ENCODE data around the gene MAN1C1.

MAN1C1 gene

GRCh38 chr1:25817840-25818501 lies 201.4 kb downstream of the MAN1C1 start:
- DNase-seq (ENCODE audit: low read depth) = no peak

- no peak for DNase-seq (ENCODE audit: low read depth)
Observed at GRCh38 chr1:25818569-25818968, 202.0 kb downstream of the MAN1C1 start.

- no peak for DNase-seq (ENCODE audit: low read depth)
Observed at GRCh38 chr1:25819491-25820246, 203.1 kb downstream of the MAN1C1 start, which contains the start of gene MTFR1L. Gene MTFR1L, plus strand, starts transcription at chr1:25819954. Its CDS starts 3,151 bp downstream, at chr1:25823105.

GRCh38 chr1:25820247-25821111 lies 203.9 kb downstream of the MAN1C1 start:
- no peak for DNase-seq (ENCODE audit: low read depth)

- no peak for DNase-seq (ENCODE audit: low read depth)
Observed at GRCh38 chr1:25821112-25821476, 204.5 kb downstream of the MAN1C1 start.

- DNase-seq (ENCODE audit: low read depth) = no peak
Observed at GRCh38 chr1:25821630-25822091, 205.1 kb downstream of the MAN1C1 start.

- no peak for DNase-seq (ENCODE audit: low read depth)
Observed at GRCh38 chr1:25825605-25826004, 209.0 kb downstream of the MAN1C1 start.

- DNase-seq (ENCODE audit: low read depth) = no peak
Observed at GRCh38 chr1:25826571-25826970, 210.0 kb downstream of the MAN1C1 start.

- DNase-seq (ENCODE audit: low read depth) = no peak
Observed at GRCh38 chr1:25828491-25828890, 211.9 kb downstream of the MAN1C1 start.

- DNase-seq (ENCODE audit: low read depth) = no peak
Observed at GRCh38 chr1:25829046-25829445, 212.5 kb downstream of the MAN1C1 start.

- DNase-seq (ENCODE audit: low read depth) = no peak
Observed at GRCh38 chr1:25831569-25832196, 215.1 kb downstream of the MAN1C1 start.

GRCh38 chr1:25832336-25833037 lies 215.9 kb downstream of the MAN1C1 start:
- no peak for DNase-seq (ENCODE audit: low read depth)

- no peak for DNase-seq (ENCODE audit: low read depth)
Observed at GRCh38 chr1:25833158-25833557, 216.6 kb downstream of the MAN1C1 start.

Measured in non-pigmented ciliary epithelial cell (primary cell).